Measurements from ENCODE around the gene TCEA2. TPM values are rescaled to one million over a fixed set of nuclear protein-coding genes. Genes with fewer than 3 reads are reported as not detected.
A peak's percentile ranks its signal among the peaks of the same experiment; 100 is the strongest.

TCEA2 gene
- total RNA-seq, 3 donors from 2014 or later (not counting 1 experiment from before 2014, with no cell fraction given) = 25.0 to 28.7 (median 28.5) TPM

DNA sequence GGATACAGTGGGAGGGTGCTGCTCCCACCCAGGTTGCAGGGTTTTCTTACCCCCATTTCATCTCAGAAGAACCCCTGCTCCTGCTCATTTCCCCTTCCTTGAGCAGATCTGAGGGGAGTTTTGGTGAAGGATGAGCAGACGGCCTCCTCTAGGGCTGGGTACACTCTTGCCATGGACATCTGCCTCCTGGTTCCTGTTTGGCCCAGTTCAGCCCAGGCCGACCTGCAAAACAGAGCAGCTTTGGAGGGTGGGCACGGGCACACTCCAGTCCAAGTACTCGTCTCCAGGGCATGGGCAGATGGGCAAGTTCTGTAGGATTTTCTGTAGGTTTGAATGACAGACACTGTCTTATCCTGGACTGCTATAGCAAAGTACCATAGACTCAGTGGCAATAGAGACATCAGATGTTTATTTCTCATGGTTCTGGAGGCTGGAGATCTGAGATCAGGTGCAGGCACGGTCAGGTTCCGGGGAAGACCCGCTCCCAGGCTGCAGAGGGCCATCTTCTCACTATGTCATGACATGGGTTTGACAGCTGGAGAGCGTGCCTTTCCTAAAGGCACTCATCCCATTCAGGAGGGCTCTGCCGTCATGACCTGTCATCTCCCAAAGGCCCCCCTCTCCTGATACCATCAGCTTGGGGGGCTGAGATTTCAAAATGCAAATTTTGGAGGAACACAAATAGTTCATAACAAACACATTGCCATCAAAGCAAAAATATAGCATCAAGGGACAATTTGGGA, 38.1 kb downstream of the TCEA2 start:
- H3K27me3 Mint-ChIP-seq (ENCODE audit: low read depth in 2 of 2) = peaks cover 14 to 29% of the 10 kb centered on the region in 2 donors
- DNase-seq (no peak), ATAC-seq (no peak)
- 91% methylated on average over 9 of the region's 9 CpGs for WGBS (ENCODE audit: insufficient coverage)
- H3K4me3 Mint-ChIP-seq = peak overlapping the region; percentile 9
- peaks cover 4 to 5% of the 10 kb centered on the region in 2 donors for H3K9me3 Mint-ChIP-seq
- no peaks in the 10 kb centered on the region for H3K9me3 ChIP-seq (ENCODE audit: control insufficient read depth, insufficient read depth, low read length)
- no peak overlapping the region for H3K4me3 ChIP-seq (ENCODE audit: low read length)
- no peak overlapping the region for H3K27ac ChIP-seq (ENCODE audit: low read length)
- TF ChIP-seq CTCF (IDR thresholded peaks at IDR 0.05) = no peak
- H3K4me1 Mint-ChIP-seq = peaks cover 0 to 19% of the 10 kb centered on the region in 2 donors
- peaks cover 41% of the 10 kb centered on the region for H3K4me1 ChIP-seq (ENCODE audit: control insufficient read depth, insufficient read depth, low read length)
- no peaks in the 10 kb centered on the region for H3K36me3 ChIP-seq (ENCODE audit: control insufficient read depth, insufficient read depth, low read length)
- H3K27ac Mint-ChIP-seq = no peak overlapping the region
- H3K36me3 Mint-ChIP-seq = no peaks in the 10 kb centered on the region
- peaks cover 17% of the 10 kb centered on the region for H3K27me3 ChIP-seq (ENCODE audit: control insufficient read depth, insufficient read depth, low read length)
- intact Hi-C loops (cut with micrococcal nuclease) = no loop called here

- Histone ChIP-seq H3K36me3 (ENCODE audit: control insufficient read depth, insufficient read depth, low read length) (no peaks in the 10 kb centered on the region), H3K4me1 (ENCODE audit: control insufficient read depth, insufficient read depth, low read length) (peaks cover 41% of the 10 kb centered on the region), H3K27ac (ENCODE audit: low read length) (no peak overlapping the region), H3K4me3 (ENCODE audit: low read length) (no peak overlapping the region), H3K9me3 (ENCODE audit: control insufficient read depth, insufficient read depth, low read length) (no peaks in the 10 kb centered on the region), H3K27me3 (ENCODE audit: control insufficient read depth, insufficient read depth, low read length) (peaks cover 17% of the 10 kb centered on the region)
- DNase-seq (peak; percentile 71 to 83), ATAC-seq (peak; percentile 77 to 90 (median 88))
- H3K27ac Mint-ChIP-seq = no peak overlapping the region
- H3K4me3 Mint-ChIP-seq = no peak overlapping the region
- 4% methylated on average over 63 of the region's 64 CpGs for WGBS (ENCODE audit: insufficient coverage)
- no peaks in the 10 kb centered on the region for H3K36me3 Mint-ChIP-seq
- H3K27me3 Mint-ChIP-seq (ENCODE audit: low read depth in 2 of 2) = peaks cover 14 to 33% of the 10 kb centered on the region in 2 donors
- H3K4me1 Mint-ChIP-seq = peaks cover 0 to 15% of the 10 kb centered on the region in 2 donors
- intact Hi-C loops (cut with micrococcal nuclease) = no loop called here
- peak; percentile 78 for TF ChIP-seq CTCF (IDR thresholded peaks at IDR 0.05)
- H3K9me3 Mint-ChIP-seq = peaks cover 0 to under 1% of the 10 kb centered on the region in 2 donors
Measured at GRCh38 chr20:64101731-64102621, 39.0 kb downstream of the TCEA2 start.

DNA sequence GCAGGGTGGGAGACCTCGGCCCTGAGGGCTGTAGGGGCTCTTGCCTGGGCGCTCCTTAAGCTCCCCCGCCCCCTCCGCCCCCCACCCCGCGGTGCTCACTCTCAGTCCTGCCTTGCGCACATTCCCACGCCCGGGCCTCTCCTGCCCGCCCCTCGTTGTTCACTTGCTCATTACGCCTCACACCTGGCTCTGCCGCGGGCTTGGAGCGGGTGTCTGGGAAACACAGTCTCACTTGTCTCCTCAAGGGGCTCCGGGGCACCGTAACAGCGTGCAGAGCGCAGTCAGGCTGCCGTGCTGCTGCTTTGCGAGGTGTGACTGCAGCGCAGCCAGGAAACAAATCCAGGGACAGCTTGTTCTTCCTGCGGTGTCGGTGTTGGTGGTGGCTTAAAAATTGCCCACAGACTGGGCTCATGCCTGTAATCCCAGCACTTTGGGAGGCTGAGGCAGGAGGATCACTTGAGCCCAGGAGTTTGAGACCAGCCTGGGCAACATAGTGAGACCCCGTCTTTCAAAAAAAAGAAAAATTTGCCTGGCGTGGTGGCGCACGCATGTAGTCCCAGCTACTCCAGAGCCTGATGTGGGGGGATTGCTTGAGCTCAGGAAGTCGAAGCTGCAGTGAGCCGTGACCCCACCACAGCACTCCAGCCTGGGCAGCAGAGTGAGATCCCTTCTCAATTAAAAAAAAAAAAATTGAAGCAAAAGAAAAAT, 39.8 kb downstream of the TCEA2 start:
- H3K4me3 Mint-ChIP-seq = no peak overlapping the region

More for the DNA sequence above, 39.8 kb downstream of the TCEA2 start:
- no peak for TF ChIP-seq CTCF (IDR thresholded peaks at IDR 0.05)
- no peak overlapping the region for H3K27ac Mint-ChIP-seq
- H3K4me3 ChIP-seq (ENCODE audit: low read length) = no peak overlapping the region
- H3K27ac ChIP-seq (ENCODE audit: low read length) = no peak overlapping the region
- intact Hi-C loops (cut with micrococcal nuclease) = no loop called here
- peak in 1 of 2 donors; percentile 13 for DNase-seq
- H3K4me1 ChIP-seq (ENCODE audit: control insufficient read depth, insufficient read depth, low read length) = peaks cover 46% of the 10 kb centered on the region
- no peak for ATAC-seq
- H3K27me3 ChIP-seq (ENCODE audit: control insufficient read depth, insufficient read depth, low read length) = peaks cover 17% of the 10 kb centered on the region
- 23% methylated on average over 28 of the region's 30 CpGs for WGBS (ENCODE audit: insufficient coverage)
- H3K4me1 Mint-ChIP-seq = peaks cover 0 to 15% of the 10 kb centered on the region in 2 donors
- H3K9me3 Mint-ChIP-seq = no peaks in the 10 kb centered on the region
- no peaks in the 10 kb centered on the region for H3K36me3 Mint-ChIP-seq
- H3K36me3 ChIP-seq (ENCODE audit: control insufficient read depth, insufficient read depth, low read length) = no peaks in the 10 kb centered on the region
- H3K27me3 Mint-ChIP-seq (ENCODE audit: low read depth in 2 of 2) = peaks cover 14 to 33% of the 10 kb centered on the region in 2 donors
- H3K9me3 ChIP-seq (ENCODE audit: control insufficient read depth, insufficient read depth, low read length) = no peaks in the 10 kb centered on the region

All from natural killer cell (primary cell).